HG02852 (cell line): ENCODE results near the gene C10orf105.

Source experiments
- ATAC-seq: cut with Tn5 transposase; IDR thresholded peaks from one replicate; pipeline ENCODE4 v1.9.1; 2021; ENCODE audit warnings: mild to moderate bottlenecking, moderate library complexity; ENCODE audit not compliant: unreplicated experiment

The C10orf105 gene

GRCh38 chr10:71719464-71720201 is at the start of gene C10orf105:
C10orf105 (minus strand) TSS chr10:71719778; CDS start chr10:71716337, 3,441 bp downstream.
- no peak for ATAC-seq

- ATAC-seq = no peak
Measured at GRCh38 chr10:71767420-71768035, 48.0 kb upstream of the C10orf105 start.

- no peak for ATAC-seq
Measured at GRCh38 chr10:71766717-71767419, 47.3 kb upstream of the C10orf105 start.

- no peak for ATAC-seq
Measured at GRCh38 chr10:71765906-71766716, 46.5 kb upstream of the C10orf105 start.

- ATAC-seq = no peak
Measured at GRCh38 chr10:71765176-71765904, 45.8 kb upstream of the C10orf105 start.

GRCh38 chr10:71763352-71764127 is 44.0 kb upstream of the C10orf105 start:
- ATAC-seq = no peak

- no peak for ATAC-seq
Measured at GRCh38 chr10:71762324-71762723, 42.7 kb upstream of the C10orf105 start.

- no peak for ATAC-seq
Measured at GRCh38 chr10:71761541-71762113, 42.0 kb upstream of the C10orf105 start.

- ATAC-seq = no peak
Measured at GRCh38 chr10:71761105-71761511, 41.5 kb upstream of the C10orf105 start.

- no peak for ATAC-seq
Measured at GRCh38 chr10:71757399-71757922, 37.9 kb upstream of the C10orf105 start.

GRCh38 chr10:71756311-71757191 is 37.0 kb upstream of the C10orf105 start:
- ATAC-seq = no peak

- no peak for ATAC-seq
Measured at GRCh38 chr10:71755179-71755879, 35.8 kb upstream of the C10orf105 start.

GRCh38 chr10:71754562-71754961 is 35.0 kb upstream of the C10orf105 start:
- no peak for ATAC-seq

- ATAC-seq = no peak
Measured at GRCh38 chr10:71753960-71754505, 34.5 kb upstream of the C10orf105 start.

- no peak for ATAC-seq
Measured at GRCh38 chr10:71753091-71753959, 33.7 kb upstream of the C10orf105 start.

GRCh38 chr10:71752391-71753090 is 33.0 kb upstream of the C10orf105 start:
- no peak for ATAC-seq
